Loucy (cell line): Measurements from ENCODE around the gene ITGB8.

Experiments used
- H2AFZ ChIP-seq: fragments of 200-600 bp; sonication (generic); 2 replicates; pipeline ENCODE4 v1.6.0; 2016; ENCODE audit warnings: antibody characterized with exemption, mild to moderate bottlenecking, low read length, moderate library complexity
- H3F3A ChIP-seq: fragments of 200-600 bp; 2 replicates; pipeline ENCODE4 v1.6.0; 2016; ENCODE audit warnings: antibody characterized with exemption, low read depth, mild to moderate bottlenecking
- H3K27me3 ChIP-seq: fragments of 200-600 bp; sonication (generic); 2 replicates; pipeline ENCODE4 v1.6.1; 2014; ENCODE audit warnings: low read length, mild to moderate bottlenecking; ENCODE audit not compliant: insufficient read depth, poor library complexity, severe bottlenecking
- H3K36me3 ChIP-seq: fragments of 200-600 bp; sonication (generic); 2 replicates; pipeline ENCODE4 v1.6.1; 2016; ENCODE audit warnings: low read length; ENCODE audit not compliant: insufficient read depth
- H3K4me1 ChIP-seq: fragments of 200-600 bp; sonication (generic); 2 replicates; pipeline ENCODE4 v1.5.1; 2014; ENCODE audit warnings: low read length, mild to moderate bottlenecking; ENCODE audit not compliant: insufficient read depth, poor library complexity, severe bottlenecking
- H3K4me2 ChIP-seq: fragments of 200-600 bp; sonication (generic); 2 replicates; pipeline ENCODE4 v1.6.0; 2014; ENCODE audit warnings: antibody characterized with exemption, low read length, low read depth, mild to moderate bottlenecking; ENCODE audit not compliant: poor library complexity, severe bottlenecking
- H3K4me3 ChIP-seq: fragments of 200-600 bp; sonication (generic); 2 replicates; pipeline ENCODE4 v1.5.1; 2014; ENCODE audit warnings: low read length, mild to moderate bottlenecking, mixed read lengths; ENCODE audit not compliant: poor library complexity, severe bottlenecking
- H3K79me2 ChIP-seq: fragments of 200-600 bp; sonication (generic); 2 replicates; pipeline ENCODE4 v1.6.1; 2014; ENCODE audit warnings: low read length; ENCODE audit not compliant: insufficient read depth
- H3K9ac ChIP-seq: fragments of 200-600 bp; sonication (generic); 2 replicates; pipeline ENCODE4 v1.6.0; 2014; ENCODE audit warnings: mild to moderate bottlenecking, low read depth, low read length, moderate library complexity; ENCODE audit not compliant: poor library complexity, severe bottlenecking
- H3K9me2 ChIP-seq: fragments of 200-600 bp; sonication (generic); replicated peaks from 2 replicates; pipeline ENCODE4 v1.6.1; 2016; ENCODE audit warnings: low read depth, low read length, mixed read lengths
- H3K9me3 ChIP-seq: fragments of 200-600 bp; sonication (generic); 2 replicates; pipeline ENCODE4 v1.6.1; 2014; ENCODE audit warnings: mild to moderate bottlenecking, antibody characterized with exemption, low read length, low read depth; ENCODE audit not compliant: insufficient read depth
- H4K20me1 ChIP-seq: fragments of 200-600 bp; sonication (generic); 2 replicates; pipeline ENCODE4 v1.6.0; 2014; ENCODE audit warnings: antibody characterized with exemption, low read length, mild to moderate bottlenecking; ENCODE audit not compliant: insufficient read depth, poor library complexity, severe bottlenecking
- EZH2phosphoT487 ChIP-seq: fragments of 200-600 bp; IDR thresholded peaks from 2 replicates; pipeline ENCODE4 v1.6.1; 2018; ENCODE audit warnings: antibody characterized with exemption, mild to moderate bottlenecking, moderate library complexity, borderline replicate concordance
- TF ChIP-seq, protein P1 (sequence below): fragments of 200-600 bp; sonication (generic); conservative IDR thresholded peaks from 2 replicates; pipeline ENCODE4 v1.5.1; 2014; ENCODE audit warnings: mild to moderate bottlenecking, antibody characterized with exemption, low read length

The ITGB8 gene

DNA sequence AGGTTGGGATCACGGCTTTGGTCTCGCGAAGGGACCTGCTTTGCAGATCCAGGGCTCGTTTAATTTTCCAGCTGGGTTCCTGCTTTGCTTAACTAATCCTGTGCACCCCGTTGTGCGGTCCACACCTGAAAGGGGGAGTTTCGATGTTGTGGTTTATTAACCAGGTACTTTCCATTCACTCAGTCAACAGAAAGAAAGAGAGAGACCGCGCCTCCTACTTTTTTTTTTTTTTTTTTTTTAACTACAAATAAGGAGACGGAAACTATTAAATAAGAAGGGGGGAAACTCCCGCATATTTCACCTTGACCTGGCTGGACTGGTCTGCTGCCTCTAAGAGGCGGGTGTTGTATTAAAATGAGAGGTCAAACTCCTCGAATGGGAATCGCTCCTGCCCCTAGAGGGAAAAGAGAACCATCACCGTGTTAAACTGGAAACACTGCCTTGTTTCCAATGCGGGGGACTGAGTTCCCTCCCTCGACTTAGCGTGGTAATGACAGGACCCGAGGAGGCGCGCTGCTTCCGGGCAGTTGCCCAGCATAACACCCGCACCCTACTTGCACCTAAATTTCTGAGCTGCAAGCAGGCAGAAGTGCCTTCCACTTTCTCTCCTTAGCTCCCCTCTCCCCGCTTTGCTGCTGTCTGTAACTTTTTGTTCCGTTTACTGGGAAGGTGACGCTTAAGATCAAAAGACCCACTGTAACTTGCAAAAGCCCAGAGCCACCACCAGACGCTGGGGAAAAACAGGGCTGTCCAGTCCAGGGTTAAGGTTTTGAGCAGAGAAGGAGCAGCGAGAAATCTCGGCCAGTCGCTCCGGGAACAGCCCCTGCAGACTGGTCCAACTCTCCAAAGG is 1.1 kb upstream of the ITGB8 start:
- Histone ChIP-seq H3K4me3 (peak overlapping the region; percentile 77), H3K27me3 (no peaks in the 10 kb centered on the region), H3K4me1 (peaks cover 13% of the 10 kb centered on the region), H3K79me2 (no peaks in the 10 kb centered on the region), H2AFZ (peak overlapping the region; percentile 92), H3K9me3 (no peaks in the 10 kb centered on the region), H3K4me2 (peak overlapping the region; percentile 68), H3F3A (no peaks in the 10 kb centered on the region), H3K9ac (peak overlapping the region; percentile 59), H3K9me2 (no peaks in the 10 kb centered on the region), H3K36me3 (no peaks in the 10 kb centered on the region), H4K20me1 (no peaks in the 10 kb centered on the region)
- no peak for TF ChIP-seq EZH2phosphoT487
- TF ChIP-seq, protein P1, sequence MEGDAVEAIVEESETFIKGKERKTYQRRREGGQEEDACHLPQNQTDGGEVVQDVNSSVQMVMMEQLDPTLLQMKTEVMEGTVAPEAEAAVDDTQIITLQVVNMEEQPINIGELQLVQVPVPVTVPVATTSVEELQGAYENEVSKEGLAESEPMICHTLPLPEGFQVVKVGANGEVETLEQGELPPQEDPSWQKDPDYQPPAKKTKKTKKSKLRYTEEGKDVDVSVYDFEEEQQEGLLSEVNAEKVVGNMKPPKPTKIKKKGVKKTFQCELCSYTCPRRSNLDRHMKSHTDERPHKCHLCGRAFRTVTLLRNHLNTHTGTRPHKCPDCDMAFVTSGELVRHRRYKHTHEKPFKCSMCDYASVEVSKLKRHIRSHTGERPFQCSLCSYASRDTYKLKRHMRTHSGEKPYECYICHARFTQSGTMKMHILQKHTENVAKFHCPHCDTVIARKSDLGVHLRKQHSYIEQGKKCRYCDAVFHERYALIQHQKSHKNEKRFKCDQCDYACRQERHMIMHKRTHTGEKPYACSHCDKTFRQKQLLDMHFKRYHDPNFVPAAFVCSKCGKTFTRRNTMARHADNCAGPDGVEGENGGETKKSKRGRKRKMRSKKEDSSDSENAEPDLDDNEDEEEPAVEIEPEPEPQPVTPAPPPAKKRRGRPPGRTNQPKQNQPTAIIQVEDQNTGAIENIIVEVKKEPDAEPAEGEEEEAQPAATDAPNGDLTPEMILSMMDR: peak; percentile 17; the same call in 1 of the 2 replicates

DNA sequence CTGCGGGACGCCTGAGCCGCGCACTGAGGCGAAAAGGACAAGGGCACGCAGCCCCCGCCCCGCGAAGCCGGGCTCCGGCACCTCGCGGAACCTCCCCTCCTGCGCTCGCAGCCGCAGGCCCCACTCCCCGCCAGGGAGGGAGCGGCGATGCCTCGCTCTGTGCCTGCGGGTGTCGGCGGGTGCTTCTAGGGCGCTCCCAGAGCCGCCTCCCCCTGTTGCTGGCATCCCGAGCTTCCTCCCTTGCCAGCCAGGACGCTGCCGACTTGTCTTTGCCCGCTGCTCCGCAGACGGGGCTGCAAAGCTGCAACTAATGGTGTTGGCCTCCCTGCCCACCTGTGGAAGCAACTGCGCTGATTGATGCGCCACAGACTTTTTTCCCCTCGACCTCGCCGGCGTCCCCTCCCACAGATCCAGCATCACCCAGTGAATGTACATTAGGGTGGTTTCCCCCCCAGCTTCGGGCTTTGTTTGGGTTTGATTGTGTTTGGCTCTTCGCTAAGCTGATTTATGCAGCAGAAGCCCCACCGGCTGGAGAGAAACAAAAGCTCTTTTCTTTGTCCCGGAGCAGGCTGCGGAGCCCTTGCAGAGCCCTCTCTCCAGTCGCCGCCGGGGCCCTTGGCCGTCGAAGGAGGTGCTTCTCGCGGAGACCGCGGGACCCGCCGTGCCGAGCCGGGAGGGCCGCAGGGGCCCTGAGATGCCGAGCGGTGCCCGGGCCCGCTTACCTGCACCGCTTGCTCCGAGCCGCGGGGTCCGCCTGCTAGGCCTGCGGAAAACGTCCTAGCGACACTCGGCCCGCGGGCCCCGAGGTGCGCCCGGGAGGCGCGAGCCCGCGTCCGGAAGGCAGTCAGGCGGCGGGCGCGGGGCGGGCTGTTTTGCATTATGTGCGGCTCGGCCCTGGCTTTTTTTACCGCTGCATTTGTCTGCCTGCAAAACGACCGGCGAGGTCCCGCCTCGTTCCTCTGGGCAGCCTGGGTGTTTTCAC is 519 bp downstream of the ITGB8 start:
- no peak overlapping the region for H3K4me3 ChIP-seq

More for the DNA sequence above, 519 bp downstream of the ITGB8 start:
- H3K9ac ChIP-seq: no peak overlapping the region
- H3K9me3 ChIP-seq: no peaks in the 10 kb centered on the region
- H3F3A ChIP-seq: no peaks in the 10 kb centered on the region
- H3K9me2 ChIP-seq: no peaks in the 10 kb centered on the region
- peaks cover 13% of the 10 kb centered on the region for H3K4me1 ChIP-seq
- no peak overlapping the region for H2AFZ ChIP-seq
- H3K36me3 ChIP-seq: no peaks in the 10 kb centered on the region
- H3K27me3 ChIP-seq: no peaks in the 10 kb centered on the region
- no peak overlapping the region for H3K4me2 ChIP-seq
- no peak for TF ChIP-seq EZH2phosphoT487
- TF ChIP-seq, protein P1: no peak
- H3K79me2 ChIP-seq: no peaks in the 10 kb centered on the region
- H4K20me1 ChIP-seq: no peaks in the 10 kb centered on the region
